ENCODE results near the gene TRMT2A.

The TRMT2A gene

DNA sequence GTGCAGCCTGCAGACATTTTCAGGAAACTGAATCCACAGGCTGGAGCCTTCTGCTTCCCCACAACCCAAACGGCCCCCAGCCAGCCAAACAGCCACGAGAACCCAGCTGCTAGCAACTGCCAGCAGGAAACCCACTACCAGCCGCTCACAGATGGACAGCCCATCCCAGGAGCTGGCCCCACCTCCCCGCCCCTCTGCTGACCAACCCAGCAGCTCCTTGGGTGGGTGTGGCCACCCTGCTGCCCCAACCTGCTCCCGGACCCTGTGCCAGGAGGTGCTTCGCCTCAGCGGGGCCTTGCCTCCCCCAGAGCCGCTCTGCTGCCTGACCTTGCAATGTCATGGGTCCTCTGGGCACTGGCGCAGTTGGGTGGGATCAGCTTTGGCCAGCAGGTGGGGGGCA is 42.0 kb upstream of the TRMT2A start:
- TF ChIP-seq ZNF341 (tag by site-specific recombination; IDR thresholded peaks at IDR 0.05; ENCODE audit: low read depth) (no peak), HOXA7 (CRISPR knock-in tag; IDR thresholded peaks at IDR 0.05; ENCODE audit: borderline replicate concordance) (no peak), GLI2 (tag by site-specific recombination; IDR thresholded peaks at IDR 0.05; ENCODE audit: borderline replicate concordance, low read depth) (no peak), ZNF792 (tag by site-specific recombination; IDR thresholded peaks at IDR 0.05) (no peak), ZNF138 (tag by site-specific recombination; IDR thresholded peaks at IDR 0.05; ENCODE audit: borderline replicate concordance) (no peak)
- ChIA-PET POLR2A (interaction anchor here (1.1 kb wide), 1 partner anchor 80 kb away, joined by 10 read pairs; no protein-coding TSS in a partner anchor), CTCF (interaction anchor here (0.7 to 1.6 kb wide), 6 partner anchors 14 to 126 kb away, joined by 3 to 11 read pairs (median 5); no protein-coding TSS in a partner anchor)
- no peak overlapping the region for H3K27ac ChIP-seq (ENCODE audit: extremely low read depth, low read depth, low read length)
- H3K4me1 ChIP-seq (ENCODE audit: control insufficient read depth, insufficient read depth, low read length) = no peaks in the 10 kb centered on the region
- no peak overlapping the region for H3K4me3 ChIP-seq (ENCODE audit: low read depth, low read length)
- no peaks in the 10 kb centered on the region for H3K9me3 ChIP-seq (ENCODE audit: control insufficient read depth, insufficient read depth, low read depth, low read length)
- H3K36me3 ChIP-seq (ENCODE audit: control insufficient read depth in 2 of 2, insufficient read depth in 1 of 2, low read length in 2 of 2) = no peaks in the 10 kb centered on the region

GRCh38 chr22:20158391-20159036 is 41.5 kb upstream of the TRMT2A start:
- TF ChIP-seq, protein P1, sequence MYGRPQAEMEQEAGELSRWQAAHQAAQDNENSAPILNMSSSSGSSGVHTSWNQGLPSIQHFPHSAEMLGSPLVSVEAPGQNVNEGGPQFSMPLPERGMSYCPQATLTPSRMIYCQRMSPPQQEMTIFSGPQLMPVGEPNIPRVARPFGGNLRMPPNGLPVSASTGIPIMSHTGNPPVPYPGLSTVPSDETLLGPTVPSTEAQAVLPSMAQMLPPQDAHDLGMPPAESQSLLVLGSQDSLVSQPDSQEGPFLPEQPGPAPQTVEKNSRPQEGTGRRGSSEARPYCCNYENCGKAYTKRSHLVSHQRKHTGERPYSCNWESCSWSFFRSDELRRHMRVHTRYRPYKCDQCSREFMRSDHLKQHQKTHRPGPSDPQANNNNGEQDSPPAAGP (tag by site-specific recombination; IDR thresholded peaks at IDR 0.05) = no peak
- TF ChIP-seq ZNF664 (tag by site-specific recombination; IDR thresholded peaks at IDR 0.05) (no peak), ZNF624 (tag by site-specific recombination; IDR thresholded peaks at IDR 0.05) (no peak), ZNF324 (tag by site-specific recombination; IDR thresholded peaks at IDR 0.05) (no peak), IKZF3 (tag by site-specific recombination; IDR thresholded peaks at IDR 0.05) (no peak), TRIM28 (IDR thresholded peaks at IDR 0.05; ENCODE audit: borderline replicate concordance, low read length) (no peak), ZBTB10 (tag by site-specific recombination; IDR thresholded peaks at IDR 0.05) (no peak), PRDM4 (tag by site-specific recombination; IDR thresholded peaks at IDR 0.05) (no peak), ZSCAN23 (tag by site-specific recombination; IDR thresholded peaks at IDR 0.05) (no peak)
- no peaks in the 10 kb centered on the region for H3K4me1 ChIP-seq (ENCODE audit: control insufficient read depth, insufficient read depth, low read length)

More at GRCh38 chr22:20158391-20159036, 41.5 kb upstream of the TRMT2A start:
- POLR2A ChIA-PET = no interaction called here
- Histone ChIP-seq H3K4me3 (ENCODE audit: low read depth, low read length) (no peak overlapping the region), H3K36me3 (ENCODE audit: control insufficient read depth in 2 of 2, insufficient read depth in 1 of 2, low read length in 2 of 2) (no peaks in the 10 kb centered on the region), H3K27ac (ENCODE audit: extremely low read depth, low read depth, low read length) (no peak overlapping the region), H3K9me3 (ENCODE audit: control insufficient read depth, insufficient read depth, low read depth, low read length) (no peaks in the 10 kb centered on the region)
- CTCF ChIA-PET = interaction anchor here (0.7 to 6.0 kb wide), 6 partner anchors 34 to 126 kb away, joined by 4 to 64 read pairs (median 9); no protein-coding TSS in a partner anchor

All from HEK293 (cell line).